SK-N-SH (cell line): Measurements from ENCODE around the gene MMD2. TPM values are rescaled to one million over a fixed set of nuclear protein-coding genes. Genes with fewer than 3 reads are reported as not detected.

ENCODE experiments used
- CTCF ChIA-PET: fragments of 300-600, 350-600 bp; formaldehyde crosslinking; extraction: SDS; loops from one replicate; lab custom pipeline; 2021; lab: Yijun Ruan, JAX
- POLR2A ChIA-PET: fragments of 350-600 bp; sonication (Branson Sonifier 250); formaldehyde crosslinking; extraction: SDS; loops from one replicate; lab custom pipeline; 2020; ENCODE audit warnings: antibody characterized with exemption, inconsistent platforms; lab: Yijun Ruan, JAX
- DNase-seq: peaks from one replicate; pipeline ENCODE4 v3.0.0; 2012
- H2AFZ ChIP-seq: fragments of 200-600 bp; sonication (generic); 2 replicates; pipeline ENCODE4 v1.8.1; 2016; ENCODE audit warnings: antibody characterized with exemption, mild to moderate bottlenecking, low read depth
- H3F3A ChIP-seq: fragments of 200-600 bp; sonication (generic); replicated peaks from 2 replicates; pipeline ENCODE3; 2016; ENCODE audit warnings: antibody characterized with exemption, mild to moderate bottlenecking; ENCODE audit not compliant: insufficient read depth
- H3K27ac ChIP-seq, 2 experiments: fragments of 200-500 bp in 1 of 2; fragments of 200-600 bp in 1 of 2; sonication (Bioruptor generic) in 1 of 2; sonication (generic), shearing (Covaris generic) in 1 of 2; 2 replicates each; pipeline versions ENCODE4 v1.5.1 to v1.6.1; 2014 to 2016; ENCODE audit warnings: low read depth in 2 of 2, inconsistent platforms in 1 of 2, low read length in 1 of 2, mild to moderate bottlenecking in 1 of 2, mixed read lengths in 1 of 2
- H3K27me3 ChIP-seq: fragments of 200-600 bp; sonication (generic), shearing (Covaris generic); 2 replicates; pipeline ENCODE4 v1.6.1; 2016; ENCODE audit warnings: mixed run types; ENCODE audit not compliant: insufficient read depth
- H3K36me3 ChIP-seq, 2 experiments: fragments of 200-500 bp in 1 of 2; fragments of 200-600 bp in 1 of 2; sonication (Bioruptor generic) in 1 of 2; sonication (generic) in 1 of 2; replicated peaks in 1 of 2; 2 replicates each; pipeline versions ENCODE3 to v1.5.1; 2014 to 2016; ENCODE audit warnings: low read length in 1 of 2, mild to moderate bottlenecking in 1 of 2; ENCODE audit not compliant: insufficient read depth in 2 of 2, control insufficient read depth in 1 of 2
- H3K4me1 ChIP-seq, 2 experiments: fragments of 200-500 bp in 1 of 2; fragments of 200-600 bp in 1 of 2; sonication (Bioruptor generic) in 1 of 2; sonication (generic), shearing (Covaris generic) in 1 of 2; 2 replicates each; pipeline versions ENCODE4 v1.5.1 to v1.6.1; 2014 to 2016; ENCODE audit warnings: low read depth in 1 of 2, low read length in 1 of 2, mixed run types in 1 of 2; ENCODE audit not compliant: insufficient read depth in 2 of 2, control insufficient read depth in 1 of 2
- H3K4me2 ChIP-seq: fragments of 200-600 bp; sonication (generic), shearing (Covaris generic); 2 replicates; pipeline ENCODE4 v1.6.1; 2017; ENCODE audit warnings: mixed run types
- H3K4me3 ChIP-seq, 2 experiments: fragments of 200-500 bp in 1 of 2; fragments of 200-600 bp in 1 of 2; sonication (Bioruptor generic) in 1 of 2; sonication (generic), shearing (Covaris generic) in 1 of 2; 2 replicates each; pipeline versions ENCODE4 v1.5.1 to v1.8.1; 2014 to 2016; ENCODE audit warnings: low read depth in 2 of 2, inconsistent platforms in 1 of 2, low read length in 1 of 2, mild to moderate bottlenecking in 1 of 2, mixed read lengths in 1 of 2, moderate library complexity in 1 of 2
- H3K79me2 ChIP-seq: fragments of 200-600 bp; sonication (generic); 2 replicates; pipeline ENCODE4 v1.8.1; 2017; ENCODE audit warnings: mild to moderate bottlenecking; ENCODE audit not compliant: insufficient read depth
- H3K9ac ChIP-seq: fragments of 200-600 bp; sonication (generic); 2 replicates; pipeline ENCODE4 v1.6.1; 2017; ENCODE audit warnings: mixed run types
- H3K9me2 ChIP-seq: fragments of 200-600 bp; sonication (generic); 2 replicates; pipeline ENCODE4 v1.6.1; 2017; ENCODE audit warnings: mixed run types
- H3K9me3 ChIP-seq: fragments of 200-600 bp; sonication (generic); 2 replicates; pipeline ENCODE4 v1.6.1; 2017; ENCODE audit warnings: mixed run types, mild to moderate bottlenecking, moderate library complexity
- H4K20me1 ChIP-seq: fragments of 200-600 bp; sonication (generic); 2 replicates; pipeline ENCODE4 v1.6.1; 2017; ENCODE audit warnings: mild to moderate bottlenecking, mixed run types; ENCODE audit not compliant: insufficient read depth
- ELF1 ChIP-seq: IDR thresholded peaks from 2 replicates; pipeline ENCODE4 v1.4.0; 2012
- EP300 ChIP-seq, 2 experiments: IDR thresholded peaks; 2 replicates each; pipeline versions ENCODE4 v1.4.0 to v1.6.1; 2012; ENCODE audit warnings: borderline replicate concordance in 1 of 2, low read depth in 1 of 2, low read length in 1 of 2
- EZH2phosphoT487 ChIP-seq: fragments of 200-600 bp; sonication (generic); IDR thresholded peaks from 2 replicates; pipeline ENCODE4 v1.6.1; 2017; ENCODE audit warnings: low read depth, mixed run types, mild to moderate bottlenecking, antibody characterized with exemption, moderate library complexity, borderline replicate concordance
- FOXJ3 ChIP-seq: sonication (generic); formaldehyde crosslinking; IDR thresholded peaks from 2 replicates; pipeline ENCODE4 v1.5.1; 2020; ENCODE audit warnings: mild to moderate bottlenecking, missing genetic modification reagents
- FOXM1 ChIP-seq: IDR thresholded peaks from 2 replicates; pipeline ENCODE4 v1.4.0; 2012; ENCODE audit warnings: low read depth, mild to moderate bottlenecking
- GABPA ChIP-seq: IDR thresholded peaks from 2 replicates; pipeline ENCODE4 v1.4.0; 2012; ENCODE audit warnings: low read depth, mild to moderate bottlenecking
- GATA2 ChIP-seq: sonication (generic); formaldehyde crosslinking; IDR thresholded peaks from 2 replicates; pipeline ENCODE4 v1.5.0; 2020; ENCODE audit warnings: mild to moderate bottlenecking, missing genetic modification reagents
- JUND ChIP-seq: IDR thresholded peaks from 2 replicates; pipeline ENCODE4 v1.4.0; 2012
- MXI1 ChIP-seq: IDR thresholded peaks from 2 replicates; pipeline ENCODE4 v1.6.1; 2012; ENCODE audit warnings: mild to moderate bottlenecking, low read depth, low read length, improper control_type of control experiment
- NRF1 ChIP-seq: IDR thresholded peaks from 2 replicates; pipeline ENCODE4 v1.6.1; 2012; ENCODE audit warnings: low read depth, mild to moderate bottlenecking, low read length
- POLR2AphosphoS5 ChIP-seq: IDR thresholded peaks from 2 replicates; pipeline ENCODE4 v1.6.1; 2012; ENCODE audit warnings: low read depth, low read length
- RCOR1 ChIP-seq: fragments of 150-350 bp; IDR thresholded peaks from 2 replicates; pipeline ENCODE4 v1.6.1; 2017; ENCODE audit warnings: antibody characterized with exemption, low read length
- RFX5 ChIP-seq: IDR thresholded peaks from 2 replicates; pipeline ENCODE4 v1.6.1; 2012; ENCODE audit warnings: mild to moderate bottlenecking, improper control_type of control experiment, low read length
- USF1 ChIP-seq: IDR thresholded peaks from 2 replicates; pipeline ENCODE4 v1.4.0; 2012; ENCODE audit warnings: low read depth, borderline replicate concordance
- USF2 ChIP-seq: fragments of 150-350 bp; IDR thresholded peaks from 2 replicates; pipeline ENCODE4 v1.6.1; 2017; ENCODE audit warnings: antibody characterized with exemption, low read length, low read depth, borderline replicate concordance
- WGBS: methylation state at CpG from one replicate; pipeline ENCODE4 v1.1.6; 2017; ENCODE audit warnings: low lambda C conversion rate; 5-methylcytosine and 5-hydroxymethylcytosine counted together
- polyA plus RNA-seq, 3 experiments: library from polyadenylated mRNA; depleted of rRNA; stranded (reverse); fragments of >200 nt; gene quantifications; 2 replicates each; pipeline ENCODE4 v1.2.3, GENCODE V29; 2012
- TF ChIP-seq, protein P1 (sequence below): IDR thresholded peaks from 2 replicates; pipeline ENCODE4 v1.4.0; 2012; ENCODE audit warnings: low read depth, borderline replicate concordance
- TF ChIP-seq, protein P2 (sequence below): IDR thresholded peaks from 2 replicates; pipeline ENCODE4 v1.6.1; 2012; ENCODE audit warnings: mild to moderate bottlenecking, low read depth, low read length, moderate library complexity
- TF ChIP-seq, protein P3 (sequence below): IDR thresholded peaks from 2 replicates; pipeline ENCODE4; 2012
- TF ChIP-seq, protein P4 (sequence below): IDR thresholded peaks from 2 replicates; pipeline ENCODE4 v1.4.0; 2012; ENCODE audit warnings: low read depth
- TF ChIP-seq, protein P5 (sequence below): fragments of 200-600 bp; sonication (generic); IDR thresholded peaks from 2 replicates; pipeline ENCODE4 v1.6.1; 2017; ENCODE audit warnings: antibody characterized with exemption, mild to moderate bottlenecking, moderate library complexity

The MMD2 gene
- polyA plus RNA-seq, 1 of the 3 experiments (the other 2 are of a cell fraction): not detected

- TF ChIP-seq EZH2phosphoT487 (no peak), GATA2 (CRISPR knock-in tag) (no peak), FOXJ3 (CRISPR knock-in tag) (no peak), EP300 (IDR thresholded peaks at IDR 0.05; ENCODE audit: borderline replicate concordance in 1 of 2, low read depth in 1 of 2, low read length in 1 of 2) (no peak), RFX5 (no peak), NRF1 (no peak), USF2 (no peak), ELF1 (no peak)
- TF ChIP-seq, protein P1, sequence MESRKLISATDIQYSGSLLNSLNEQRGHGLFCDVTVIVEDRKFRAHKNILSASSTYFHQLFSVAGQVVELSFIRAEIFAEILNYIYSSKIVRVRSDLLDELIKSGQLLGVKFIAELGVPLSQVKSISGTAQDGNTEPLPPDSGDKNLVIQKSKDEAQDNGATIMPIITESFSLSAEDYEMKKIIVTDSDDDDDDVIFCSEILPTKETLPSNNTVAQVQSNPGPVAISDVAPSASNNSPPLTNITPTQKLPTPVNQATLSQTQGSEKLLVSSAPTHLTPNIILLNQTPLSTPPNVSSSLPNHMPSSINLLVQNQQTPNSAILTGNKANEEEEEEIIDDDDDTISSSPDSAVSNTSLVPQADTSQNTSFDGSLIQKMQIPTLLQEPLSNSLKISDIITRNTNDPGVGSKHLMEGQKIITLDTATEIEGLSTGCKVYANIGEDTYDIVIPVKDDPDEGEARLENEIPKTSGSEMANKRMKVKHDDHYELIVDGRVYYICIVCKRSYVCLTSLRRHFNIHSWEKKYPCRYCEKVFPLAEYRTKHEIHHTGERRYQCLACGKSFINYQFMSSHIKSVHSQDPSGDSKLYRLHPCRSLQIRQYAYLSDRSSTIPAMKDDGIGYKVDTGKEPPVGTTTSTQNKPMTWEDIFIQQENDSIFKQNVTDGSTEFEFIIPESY: no peak
These were observed 40.5 kb upstream of the MMD2 start (continued) for GRCh38 chr7:4999369-4999950.

DNA sequence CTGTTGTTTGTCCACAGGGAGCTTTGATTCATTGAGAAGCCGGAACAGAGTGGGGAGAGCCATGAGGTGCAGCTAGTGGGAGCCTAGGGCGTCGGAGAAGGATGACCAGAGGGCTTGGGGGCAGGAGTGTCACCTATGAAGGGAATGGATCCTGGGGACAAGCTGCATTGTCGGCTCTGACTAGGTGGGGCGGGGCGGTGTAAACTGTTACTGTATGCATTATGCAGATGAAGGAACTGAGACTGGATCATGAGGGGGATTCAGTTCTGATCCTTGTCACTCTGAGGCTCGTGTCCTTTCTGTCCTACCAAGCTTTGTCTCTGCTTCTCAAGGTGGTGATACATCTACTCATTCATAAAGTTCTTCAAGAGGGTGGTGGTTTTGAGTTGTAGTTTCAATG lies 39.9 kb upstream of the MMD2 start:
- Histone ChIP-seq H3K4me3 (no peak overlapping the region), H3K4me1 (no peaks in the 10 kb centered on the region), H3K9me2 (no peaks in the 10 kb centered on the region), H3K4me2 (no peak overlapping the region), H4K20me1 (no peaks in the 10 kb centered on the region; the same call in 1 of the 2 replicates), H3K79me2 (peaks cover 5% of the 10 kb centered on the region; the same call in 1 of the 2 replicates), H2AFZ (no peak overlapping the region), H3F3A (no peaks in the 10 kb centered on the region), H3K36me3 (peaks cover 43 to 50% of the 10 kb centered on the region in 2 experiments), H3K27ac (no peak overlapping the region), H3K9me3 (no peaks in the 10 kb centered on the region), H3K9ac (no peak overlapping the region), H3K27me3 (no peaks in the 10 kb centered on the region)
- DNase-seq: no peak
- ChIA-PET CTCF (interaction anchor here (1.1 to 2.2 kb wide), 2 partner anchors 25 to 200 kb away, joined by 3 to 9 read pairs; no protein-coding TSS in a partner anchor), POLR2A (no interaction called here)
- 89% methylated on average over 7 of the region's 7 CpGs for WGBS
- TF ChIP-seq, protein P2, sequence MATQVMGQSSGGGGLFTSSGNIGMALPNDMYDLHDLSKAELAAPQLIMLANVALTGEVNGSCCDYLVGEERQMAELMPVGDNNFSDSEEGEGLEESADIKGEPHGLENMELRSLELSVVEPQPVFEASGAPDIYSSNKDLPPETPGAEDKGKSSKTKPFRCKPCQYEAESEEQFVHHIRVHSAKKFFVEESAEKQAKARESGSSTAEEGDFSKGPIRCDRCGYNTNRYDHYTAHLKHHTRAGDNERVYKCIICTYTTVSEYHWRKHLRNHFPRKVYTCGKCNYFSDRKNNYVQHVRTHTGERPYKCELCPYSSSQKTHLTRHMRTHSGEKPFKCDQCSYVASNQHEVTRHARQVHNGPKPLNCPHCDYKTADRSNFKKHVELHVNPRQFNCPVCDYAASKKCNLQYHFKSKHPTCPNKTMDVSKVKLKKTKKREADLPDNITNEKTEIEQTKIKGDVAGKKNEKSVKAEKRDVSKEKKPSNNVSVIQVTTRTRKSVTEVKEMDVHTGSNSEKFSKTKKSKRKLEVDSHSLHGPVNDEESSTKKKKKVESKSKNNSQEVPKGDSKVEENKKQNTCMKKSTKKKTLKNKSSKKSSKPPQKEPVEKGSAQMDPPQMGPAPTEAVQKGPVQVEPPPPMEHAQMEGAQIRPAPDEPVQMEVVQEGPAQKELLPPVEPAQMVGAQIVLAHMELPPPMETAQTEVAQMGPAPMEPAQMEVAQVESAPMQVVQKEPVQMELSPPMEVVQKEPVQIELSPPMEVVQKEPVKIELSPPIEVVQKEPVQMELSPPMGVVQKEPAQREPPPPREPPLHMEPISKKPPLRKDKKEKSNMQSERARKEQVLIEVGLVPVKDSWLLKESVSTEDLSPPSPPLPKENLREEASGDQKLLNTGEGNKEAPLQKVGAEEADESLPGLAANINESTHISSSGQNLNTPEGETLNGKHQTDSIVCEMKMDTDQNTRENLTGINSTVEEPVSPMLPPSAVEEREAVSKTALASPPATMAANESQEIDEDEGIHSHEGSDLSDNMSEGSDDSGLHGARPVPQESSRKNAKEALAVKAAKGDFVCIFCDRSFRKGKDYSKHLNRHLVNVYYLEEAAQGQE: no peak
- TF ChIP-seq USF1: no peak
- no peak for TF ChIP-seq RFX5
- TF ChIP-seq JUND: no peak
- TF ChIP-seq NRF1: no peak
- TF ChIP-seq, protein P3, sequence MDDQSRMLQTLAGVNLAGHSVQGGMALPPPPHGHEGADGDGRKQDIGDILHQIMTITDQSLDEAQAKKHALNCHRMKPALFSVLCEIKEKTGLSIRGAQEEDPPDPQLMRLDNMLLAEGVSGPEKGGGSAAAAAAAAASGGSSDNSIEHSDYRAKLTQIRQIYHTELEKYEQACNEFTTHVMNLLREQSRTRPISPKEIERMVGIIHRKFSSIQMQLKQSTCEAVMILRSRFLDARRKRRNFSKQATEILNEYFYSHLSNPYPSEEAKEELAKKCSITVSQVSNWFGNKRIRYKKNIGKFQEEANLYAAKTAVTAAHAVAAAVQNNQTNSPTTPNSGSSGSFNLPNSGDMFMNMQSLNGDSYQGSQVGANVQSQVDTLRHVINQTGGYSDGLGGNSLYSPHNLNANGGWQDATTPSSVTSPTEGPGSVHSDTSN: no peak
- TF ChIP-seq, protein P4, sequence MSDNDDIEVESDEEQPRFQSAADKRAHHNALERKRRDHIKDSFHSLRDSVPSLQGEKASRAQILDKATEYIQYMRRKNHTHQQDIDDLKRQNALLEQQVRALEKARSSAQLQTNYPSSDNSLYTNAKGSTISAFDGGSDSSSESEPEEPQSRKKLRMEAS: no peak
- TF ChIP-seq GABPA: no peak
- no peak for TF ChIP-seq MXI1
- TF ChIP-seq, protein P5, sequence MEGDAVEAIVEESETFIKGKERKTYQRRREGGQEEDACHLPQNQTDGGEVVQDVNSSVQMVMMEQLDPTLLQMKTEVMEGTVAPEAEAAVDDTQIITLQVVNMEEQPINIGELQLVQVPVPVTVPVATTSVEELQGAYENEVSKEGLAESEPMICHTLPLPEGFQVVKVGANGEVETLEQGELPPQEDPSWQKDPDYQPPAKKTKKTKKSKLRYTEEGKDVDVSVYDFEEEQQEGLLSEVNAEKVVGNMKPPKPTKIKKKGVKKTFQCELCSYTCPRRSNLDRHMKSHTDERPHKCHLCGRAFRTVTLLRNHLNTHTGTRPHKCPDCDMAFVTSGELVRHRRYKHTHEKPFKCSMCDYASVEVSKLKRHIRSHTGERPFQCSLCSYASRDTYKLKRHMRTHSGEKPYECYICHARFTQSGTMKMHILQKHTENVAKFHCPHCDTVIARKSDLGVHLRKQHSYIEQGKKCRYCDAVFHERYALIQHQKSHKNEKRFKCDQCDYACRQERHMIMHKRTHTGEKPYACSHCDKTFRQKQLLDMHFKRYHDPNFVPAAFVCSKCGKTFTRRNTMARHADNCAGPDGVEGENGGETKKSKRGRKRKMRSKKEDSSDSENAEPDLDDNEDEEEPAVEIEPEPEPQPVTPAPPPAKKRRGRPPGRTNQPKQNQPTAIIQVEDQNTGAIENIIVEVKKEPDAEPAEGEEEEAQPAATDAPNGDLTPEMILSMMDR: no peak
- no peak for TF ChIP-seq FOXM1
- TF ChIP-seq RCOR1: no peak
- TF ChIP-seq POLR2AphosphoS5: no peak
